Liver (tissue), 3 donors: ENCODE measurements around the gene C3orf20.
A peak's percentile ranks its signal among the peaks of the same experiment; 100 is the strongest.

Source experiments
- CTCF ChIP-seq: fragments of 150-350 bp; IDR thresholded peaks from 2 replicates; pipeline ENCODE4 v1.5.1; 2017; ENCODE audit warnings: improper control_type of control experiment, low read depth, low read length; ENCODE audit not compliant: missing input control
- JUND ChIP-seq, 2 donors: IDR thresholded peaks; 2 replicates each; pipeline ENCODE4 v1.6.1; 2016; ENCODE audit warnings: antibody characterized with exemption in 2 of 2
- MAX ChIP-seq: IDR thresholded peaks from 2 replicates; pipeline ENCODE4 v1.6.1; 2016; ENCODE audit warnings: antibody characterized with exemption
- REST ChIP-seq: IDR thresholded peaks from 2 replicates; pipeline ENCODE4 v1.6.1; 2016; ENCODE audit warnings: antibody characterized with exemption, mild to moderate bottlenecking
- donor health status: healthy.
- donor health status: healthy.

- TF ChIP-seq CTCF: no peak
- TF ChIP-seq REST: peak; percentile 84
- peak; percentile 64 for TF ChIP-seq MAX
- peak; percentile 83 to 84 for TF ChIP-seq JUND (IDR thresholded peaks at IDR 0.05)
Observed at GRCh38 chr3:14651440-14652251, 23.3 kb upstream of the C3orf20 start, which contains the start of gene CCDC174.
